ENCODE measurements around the gene SUSD1. TPM values are rescaled to one million over a fixed set of nuclear protein-coding genes. Genes with fewer than 3 reads are reported as not detected.

SUSD1 gene
- total and polyA plus RNA-seq, 2 donors, result 7.5 to 19.9 TPM

- H3K27ac ChIP-seq (ENCODE audit: low read depth), result no peak overlapping the region
- H3K36me3 ChIP-seq (ENCODE audit: insufficient read depth), result no peaks in the 10 kb centered on the region
- WGBS, result 98% methylated on average over 4 of the region's 4 CpGs
- no peak overlapping the region for H3K4me3 ChIP-seq (ENCODE audit: low read depth, low read length)
- no peaks in the 10 kb centered on the region for H3K4me1 ChIP-seq (ENCODE audit: insufficient read depth)
- DNase-seq (ENCODE audit: extremely low spot score), result no peak
These were observed 133.9 kb downstream of the SUSD1 start for GRCh38 chr9:112041199-112041535.

DNA sequence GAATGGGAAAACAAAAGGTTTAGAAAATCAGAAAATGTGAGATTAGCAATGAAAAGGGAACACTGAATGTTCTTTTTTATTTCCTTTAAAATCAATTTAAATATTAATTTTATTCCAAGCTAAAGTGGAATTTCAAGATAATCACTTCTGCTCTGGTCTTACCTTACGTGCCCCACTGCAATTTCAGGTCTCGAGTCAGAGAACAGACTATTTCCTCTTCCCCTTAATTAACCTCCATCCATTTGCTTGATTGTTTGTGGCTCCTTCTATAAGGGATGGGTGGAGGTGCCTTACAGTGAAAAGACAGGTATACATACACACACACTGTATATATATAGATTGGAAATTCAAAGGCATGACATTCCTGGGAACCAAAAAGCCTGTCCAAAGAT, 137.1 kb downstream of the SUSD1 start:
- 85% methylated on average over 2 of the region's 2 CpGs for WGBS
- no peak for DNase-seq (ENCODE audit: extremely low spot score)

DNA sequence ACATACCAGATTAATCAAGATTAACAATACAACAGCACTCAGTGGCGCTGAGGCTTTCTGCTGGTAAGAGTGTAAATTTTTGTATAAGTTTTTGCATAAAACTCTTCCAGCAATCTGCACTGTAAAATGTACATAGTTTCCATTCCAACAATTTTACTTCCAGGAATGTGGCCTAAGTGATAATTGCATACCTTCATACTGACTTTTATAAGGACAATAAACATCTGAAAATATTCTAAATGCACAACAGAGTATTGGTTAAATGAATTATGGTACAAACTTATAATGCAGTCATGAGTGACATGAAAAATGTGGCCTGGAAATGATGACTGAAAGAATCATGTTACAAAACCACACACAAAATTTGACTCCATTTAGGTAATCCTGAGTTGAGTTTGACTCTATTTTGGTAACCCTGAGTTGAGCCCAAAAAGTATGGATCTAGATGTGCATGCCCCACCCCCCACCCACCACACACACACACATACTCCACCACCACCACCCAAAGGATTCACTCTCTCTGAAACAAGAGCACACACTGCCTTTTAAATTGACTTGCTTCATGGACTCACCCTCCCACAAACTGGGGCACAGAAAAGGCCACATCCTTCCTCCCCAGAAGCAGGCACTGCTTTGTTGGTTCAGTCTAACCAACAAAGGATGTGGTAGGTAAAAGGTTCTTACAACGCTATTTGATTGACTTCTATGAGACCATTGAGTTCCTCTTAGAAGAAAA, 137.6 kb downstream of the SUSD1 start:
- H3K4me1 ChIP-seq (ENCODE audit: insufficient read depth), result no peaks in the 10 kb centered on the region
- no peak overlapping the region for H3K27ac ChIP-seq (ENCODE audit: low read depth)
- no peak for DNase-seq (ENCODE audit: extremely low spot score)
- H3K36me3 ChIP-seq (ENCODE audit: insufficient read depth), result no peaks in the 10 kb centered on the region
- 83% methylated on average over 2 of the region's 2 CpGs for WGBS
- no peak overlapping the region for H3K4me3 ChIP-seq (ENCODE audit: low read depth, low read length)

More for the DNA sequence above, 137.1 kb downstream of the SUSD1 start:
- no peak overlapping the region for H3K27ac ChIP-seq (ENCODE audit: low read depth)
- no peaks in the 10 kb centered on the region for H3K4me1 ChIP-seq (ENCODE audit: insufficient read depth)
- no peaks in the 10 kb centered on the region for H3K36me3 ChIP-seq (ENCODE audit: insufficient read depth)
- no peak overlapping the region for H3K4me3 ChIP-seq (ENCODE audit: low read depth, low read length)

GRCh38 chr9:112035166-112035826, 139.8 kb downstream of the SUSD1 start:
- no peaks in the 10 kb centered on the region for H3K4me1 ChIP-seq (ENCODE audit: insufficient read depth)
- WGBS, result 71% methylated on average over 6 of the region's 6 CpGs
- DNase-seq (ENCODE audit: extremely low spot score), result no peak
- H3K27ac ChIP-seq (ENCODE audit: low read depth), result no peak overlapping the region
- H3K36me3 ChIP-seq (ENCODE audit: insufficient read depth), result no peaks in the 10 kb centered on the region
- no peak overlapping the region for H3K4me3 ChIP-seq (ENCODE audit: low read depth, low read length)

GRCh38 chr9:112034216-112034611, 140.9 kb downstream of the SUSD1 start:
- no peak overlapping the region for H3K27ac ChIP-seq (ENCODE audit: low read depth)
- no peak overlapping the region for H3K4me3 ChIP-seq (ENCODE audit: low read depth, low read length)
- 86% methylated on average over 2 of the region's 2 CpGs for WGBS
- H3K36me3 ChIP-seq (ENCODE audit: insufficient read depth), result no peaks in the 10 kb centered on the region
- no peaks in the 10 kb centered on the region for H3K4me1 ChIP-seq (ENCODE audit: insufficient read depth)
- DNase-seq (ENCODE audit: extremely low spot score), result no peak

GRCh38 chr9:112033237-112034215, 141.6 kb downstream of the SUSD1 start:
- WGBS, result 86% methylated on average over 9 of the region's 9 CpGs

GRCh38 chr9:112032743-112033142, 142.4 kb downstream of the SUSD1 start:
- H3K4me3 ChIP-seq (ENCODE audit: low read depth, low read length), result no peak overlapping the region
- no peaks in the 10 kb centered on the region for H3K4me1 ChIP-seq (ENCODE audit: insufficient read depth)
- H3K27ac ChIP-seq (ENCODE audit: low read depth), result no peak overlapping the region
- no peaks in the 10 kb centered on the region for H3K36me3 ChIP-seq (ENCODE audit: insufficient read depth)
- 75% methylated on average over 1 of the region's 1 CpG for WGBS
- no peak for DNase-seq (ENCODE audit: extremely low spot score)

More at GRCh38 chr9:112033237-112034215, 141.6 kb downstream of the SUSD1 start:
- no peak overlapping the region for H3K4me3 ChIP-seq (ENCODE audit: low read depth, low read length)
- no peaks in the 10 kb centered on the region for H3K36me3 ChIP-seq (ENCODE audit: insufficient read depth)
- no peak overlapping the region for H3K27ac ChIP-seq (ENCODE audit: low read depth)
- H3K4me1 ChIP-seq (ENCODE audit: insufficient read depth), result no peaks in the 10 kb centered on the region
- no peak for DNase-seq (ENCODE audit: extremely low spot score)

- no peak for DNase-seq (ENCODE audit: extremely low spot score)
- 89% methylated on average over 2 of the region's 2 CpGs for WGBS
- no peak overlapping the region for H3K27ac ChIP-seq (ENCODE audit: low read depth)
- no peak overlapping the region for H3K4me3 ChIP-seq (ENCODE audit: low read depth, low read length)
- H3K4me1 ChIP-seq (ENCODE audit: insufficient read depth), result no peaks in the 10 kb centered on the region
- no peaks in the 10 kb centered on the region for H3K36me3 ChIP-seq (ENCODE audit: insufficient read depth)
These were observed 143.1 kb downstream of the SUSD1 start for GRCh38 chr9:112032009-112032408.

GRCh38 chr9:112031400-112031799, 143.7 kb downstream of the SUSD1 start:
- H3K4me3 ChIP-seq (ENCODE audit: low read depth, low read length), result no peak overlapping the region
- no peaks in the 10 kb centered on the region for H3K36me3 ChIP-seq (ENCODE audit: insufficient read depth)
- H3K4me1 ChIP-seq (ENCODE audit: insufficient read depth), result no peaks in the 10 kb centered on the region
- DNase-seq (ENCODE audit: extremely low spot score), result no peak
- no peak overlapping the region for H3K27ac ChIP-seq (ENCODE audit: low read depth)
- WGBS, result 78% methylated on average over 3 of the region's 3 CpGs

DNA sequence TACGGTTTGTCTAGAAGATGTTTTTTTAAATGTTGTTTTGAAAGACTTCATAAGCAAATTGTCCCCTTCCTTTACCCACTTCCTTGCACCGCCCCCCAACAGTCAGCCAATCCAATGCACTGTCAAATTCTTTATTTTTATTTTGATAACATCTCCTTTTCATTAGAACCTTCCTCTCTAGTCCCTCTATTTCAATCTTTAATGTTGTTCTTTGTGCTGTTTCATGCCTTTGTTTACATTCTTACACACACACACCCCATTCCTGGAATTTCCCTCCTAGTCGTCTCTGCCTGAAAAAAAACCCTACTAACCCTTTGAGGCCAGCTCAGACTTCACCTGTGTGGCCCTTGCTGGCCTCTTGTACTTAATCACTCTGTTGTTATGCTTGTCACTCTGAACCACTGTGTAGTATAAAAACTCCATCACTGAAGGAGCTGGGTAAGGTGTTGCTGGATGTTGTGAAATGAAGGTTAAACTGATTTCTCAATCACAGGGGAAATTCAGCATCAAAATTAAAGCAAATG, 145.1 kb downstream of the SUSD1 start:
- WGBS, result 47% methylated on average over 3 of the region's 3 CpGs
- Histone ChIP-seq H3K4me1 (ENCODE audit: insufficient read depth) (no peaks in the 10 kb centered on the region), H3K27ac (ENCODE audit: low read depth) (no peak overlapping the region), H3K4me3 (ENCODE audit: low read depth, low read length) (no peak overlapping the region), H3K36me3 (ENCODE audit: insufficient read depth) (no peaks in the 10 kb centered on the region)
- no peak for DNase-seq (ENCODE audit: extremely low spot score)

DNA sequence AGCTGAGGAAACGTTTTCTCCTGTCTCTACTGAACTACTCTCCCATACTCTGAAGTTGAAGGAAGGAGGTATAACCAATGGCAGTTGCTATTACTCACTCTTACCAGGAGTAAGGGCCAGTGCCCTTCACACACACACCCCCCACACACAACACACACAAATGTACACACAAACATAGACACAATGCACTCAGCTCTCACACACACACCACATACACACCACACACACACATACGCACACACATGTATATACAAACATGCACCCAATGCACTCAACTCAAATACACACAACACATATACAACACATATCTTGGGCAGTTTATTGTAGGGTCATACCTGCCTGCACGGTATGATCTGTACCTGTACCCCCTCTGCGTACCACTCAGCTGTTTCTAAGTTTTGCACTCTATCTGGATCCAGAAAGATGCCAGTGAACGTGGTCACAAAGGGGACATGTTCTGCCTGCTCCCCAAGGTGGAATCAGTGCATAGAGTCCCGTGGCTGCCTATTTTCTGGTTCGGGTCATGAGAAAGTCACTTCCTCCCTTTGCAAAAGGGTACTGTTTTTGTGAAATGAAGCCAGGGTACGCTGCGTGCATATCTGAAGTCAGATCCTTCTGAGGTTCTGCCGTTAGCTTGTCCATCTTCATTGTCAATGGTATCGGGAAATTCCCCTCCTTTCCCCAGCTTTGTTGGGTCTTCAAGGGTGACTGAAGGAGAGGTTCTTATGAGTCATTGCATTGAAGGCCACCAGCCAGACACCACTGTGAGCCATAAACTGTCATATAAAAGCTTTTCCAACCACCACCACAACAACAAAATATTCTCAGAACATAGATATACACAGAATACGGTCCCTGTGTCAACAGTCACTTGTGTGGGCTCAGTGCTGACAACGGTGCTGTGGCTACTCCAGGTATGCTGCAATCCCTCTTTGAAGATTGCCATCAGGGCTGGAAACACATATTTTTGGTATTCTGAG, 146.6 kb downstream of the SUSD1 start:
- H3K4me1 ChIP-seq (ENCODE audit: insufficient read depth), result no peaks in the 10 kb centered on the region
- no peak for DNase-seq (ENCODE audit: extremely low spot score)
- H3K27ac ChIP-seq (ENCODE audit: low read depth), result no peak overlapping the region
- no peaks in the 10 kb centered on the region for H3K36me3 ChIP-seq (ENCODE audit: insufficient read depth)
- WGBS, result 83% methylated on average over 13 of the region's 13 CpGs
- H3K4me3 ChIP-seq (ENCODE audit: low read depth, low read length), result no peak overlapping the region

GRCh38 chr9:112025850-112026249, 149.2 kb downstream of the SUSD1 start:
- H3K4me3 ChIP-seq (ENCODE audit: low read depth, low read length), result no peak overlapping the region
- no peaks in the 10 kb centered on the region for H3K4me1 ChIP-seq (ENCODE audit: insufficient read depth)
- H3K36me3 ChIP-seq (ENCODE audit: insufficient read depth), result no peaks in the 10 kb centered on the region
- 93% methylated on average over 3 of the region's 3 CpGs for WGBS
- no peak overlapping the region for H3K27ac ChIP-seq (ENCODE audit: low read depth)
- DNase-seq (ENCODE audit: extremely low spot score), result no peak
